GM21526 (cell line): ENCODE data around the gene RTN4R.

ENCODE experiments used
- ATAC-seq: cut with Tn5 transposase; IDR thresholded peaks from one replicate; pipeline ENCODE4 v1.9.1; 2021; ENCODE audit warnings: moderate library complexity; ENCODE audit not compliant: unreplicated experiment, low FRiP score

The RTN4R gene

GRCh38 chr22:20205964-20206708 lies 62.0 kb downstream of the RTN4R start:
- no peak for ATAC-seq

GRCh38 chr22:20205464-20205963 lies 62.6 kb downstream of the RTN4R start:
- no peak for ATAC-seq

- ATAC-seq: no peak
Observed at GRCh38 chr22:20204806-20205205, 63.3 kb downstream of the RTN4R start.

GRCh38 chr22:20204311-20204710 lies 63.8 kb downstream of the RTN4R start:
- ATAC-seq: no peak

- ATAC-seq: no peak
Observed at GRCh38 chr22:20203552-20204201, 64.4 kb downstream of the RTN4R start.

GRCh38 chr22:20203142-20203551 lies 65.0 kb downstream of the RTN4R start:
- ATAC-seq: no peak

GRCh38 chr22:20201837-20202392 lies 66.2 kb downstream of the RTN4R start:
- no peak for ATAC-seq

- no peak for ATAC-seq
Observed at GRCh38 chr22:20199906-20200305, 68.2 kb downstream of the RTN4R start.

GRCh38 chr22:20199413-20199842 lies 68.7 kb downstream of the RTN4R start:
- ATAC-seq: no peak

- no peak for ATAC-seq
Observed at GRCh38 chr22:20198557-20199319, 69.4 kb downstream of the RTN4R start.

GRCh38 chr22:20197407-20198030 lies 70.6 kb downstream of the RTN4R start:
- no peak for ATAC-seq

GRCh38 chr22:20196094-20196842 lies 71.8 kb downstream of the RTN4R start:
- ATAC-seq: no peak

GRCh38 chr22:20194681-20195593 lies 73.2 kb downstream of the RTN4R start:
- ATAC-seq: no peak

- ATAC-seq: no peak
Observed at GRCh38 chr22:20193761-20194494, 74.2 kb downstream of the RTN4R start.

GRCh38 chr22:20192972-20193760 lies 75.0 kb downstream of the RTN4R start:
- no peak for ATAC-seq

- ATAC-seq: no peak
Observed at GRCh38 chr22:20192293-20192971, 75.7 kb downstream of the RTN4R start.

- ATAC-seq: no peak
Observed at GRCh38 chr22:20191803-20192202, 76.3 kb downstream of the RTN4R start.
